ENCODE data around the gene RAB2B. TPM values are rescaled to one million over a fixed set of nuclear protein-coding genes. Genes with fewer than 3 reads are reported as not detected.

Gene RAB2B
- total and polyA plus RNA-seq, 2 experiments from 2014 or later = 17.8 to 29.7 TPM

GRCh38 chr14:21521501-21521900 lies 44.7 kb upstream of the RAB2B start:
- DNase-seq (ENCODE audit: low read depth in 1 of 2, low spot score in 1 of 2) = peak in 1 of 2 donors; percentile 82

DNA sequence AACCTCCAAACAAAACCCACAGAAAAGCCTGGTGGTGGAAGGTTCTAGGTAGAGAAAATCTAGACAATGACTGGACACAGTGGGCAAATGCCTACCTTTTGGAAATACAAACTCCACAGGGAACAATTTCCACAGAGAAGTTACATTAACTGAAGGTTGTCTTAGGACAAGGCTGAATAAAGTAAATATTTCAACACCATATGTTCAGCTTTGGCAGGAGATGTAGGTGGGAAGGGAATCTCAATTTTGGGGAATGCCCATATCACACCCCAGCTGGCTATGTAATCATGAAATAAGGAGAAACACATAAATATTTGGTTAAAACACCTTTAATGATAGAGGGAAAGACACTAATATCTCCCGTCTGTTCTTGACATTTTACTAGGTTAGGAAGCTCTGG lies 44.0 kb upstream of the RAB2B start:
- H3K36me3 ChIP-seq = no peaks in the 10 kb centered on the region
- H3K4me1 ChIP-seq (ENCODE audit: low read depth) = peaks cover 12% of the 10 kb centered on the region
- H3K27me3 ChIP-seq = no peaks in the 10 kb centered on the region
- no peaks in the 10 kb centered on the region for H3K9me3 ChIP-seq (ENCODE audit: low read depth)
- TF ChIP-seq, protein P1, sequence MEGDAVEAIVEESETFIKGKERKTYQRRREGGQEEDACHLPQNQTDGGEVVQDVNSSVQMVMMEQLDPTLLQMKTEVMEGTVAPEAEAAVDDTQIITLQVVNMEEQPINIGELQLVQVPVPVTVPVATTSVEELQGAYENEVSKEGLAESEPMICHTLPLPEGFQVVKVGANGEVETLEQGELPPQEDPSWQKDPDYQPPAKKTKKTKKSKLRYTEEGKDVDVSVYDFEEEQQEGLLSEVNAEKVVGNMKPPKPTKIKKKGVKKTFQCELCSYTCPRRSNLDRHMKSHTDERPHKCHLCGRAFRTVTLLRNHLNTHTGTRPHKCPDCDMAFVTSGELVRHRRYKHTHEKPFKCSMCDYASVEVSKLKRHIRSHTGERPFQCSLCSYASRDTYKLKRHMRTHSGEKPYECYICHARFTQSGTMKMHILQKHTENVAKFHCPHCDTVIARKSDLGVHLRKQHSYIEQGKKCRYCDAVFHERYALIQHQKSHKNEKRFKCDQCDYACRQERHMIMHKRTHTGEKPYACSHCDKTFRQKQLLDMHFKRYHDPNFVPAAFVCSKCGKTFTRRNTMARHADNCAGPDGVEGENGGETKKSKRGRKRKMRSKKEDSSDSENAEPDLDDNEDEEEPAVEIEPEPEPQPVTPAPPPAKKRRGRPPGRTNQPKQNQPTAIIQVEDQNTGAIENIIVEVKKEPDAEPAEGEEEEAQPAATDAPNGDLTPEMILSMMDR (IDR thresholded peaks at IDR 0.05; ENCODE audit: low read depth, low read length) = no peak
- no peak overlapping the region for H3K27ac ChIP-seq
- no peak for DNase-seq (ENCODE audit: low read depth in 1 of 2, low spot score in 1 of 2)
- H3K4me3 ChIP-seq = no peak overlapping the region

More at GRCh38 chr14:21521501-21521900, 44.7 kb upstream of the RAB2B start:
- TF ChIP-seq, protein P1 (IDR thresholded peaks at IDR 0.05; ENCODE audit: low read depth, low read length) = no peak
- Histone ChIP-seq H3K27ac (no peak overlapping the region), H3K4me3 (no peak overlapping the region), H3K4me1 (ENCODE audit: low read depth) (peaks cover 12% of the 10 kb centered on the region), H3K36me3 (no peaks in the 10 kb centered on the region), H3K9me3 (ENCODE audit: low read depth) (no peaks in the 10 kb centered on the region), H3K27me3 (no peaks in the 10 kb centered on the region)

GRCh38 chr14:21518725-21519124 lies 42.0 kb upstream of the RAB2B start:
- TF ChIP-seq, protein P1 (IDR thresholded peaks at IDR 0.05; ENCODE audit: low read depth, low read length) = no peak
- Histone ChIP-seq H3K27me3 (no peaks in the 10 kb centered on the region), H3K36me3 (no peaks in the 10 kb centered on the region), H3K4me1 (ENCODE audit: low read depth) (peaks cover 12% of the 10 kb centered on the region), H3K9me3 (ENCODE audit: low read depth) (no peaks in the 10 kb centered on the region), H3K27ac (peak overlapping the region; percentile 25), H3K4me3 (no peak overlapping the region)
- DNase-seq (ENCODE audit: low read depth in 1 of 2, low spot score in 1 of 2) = no peak

DNA sequence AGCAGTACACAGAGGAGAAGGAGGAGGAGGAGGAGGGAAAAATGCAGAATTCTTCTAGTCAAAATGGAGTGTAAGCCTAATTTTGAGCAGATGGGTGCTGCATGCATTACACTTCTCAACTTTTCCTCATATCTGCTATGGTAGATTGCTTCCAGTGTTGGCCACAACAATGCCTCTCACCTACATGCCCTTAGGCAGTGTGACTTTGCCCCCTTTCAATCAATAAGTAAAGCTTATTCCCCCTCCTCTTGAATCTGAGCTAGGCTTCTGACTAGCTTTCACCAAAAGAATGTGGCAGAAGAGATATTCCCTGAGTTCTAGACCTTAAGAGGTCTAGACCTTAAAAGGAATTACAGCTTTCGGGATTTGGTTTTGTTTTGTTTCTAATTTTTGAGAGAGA lies 37.6 kb upstream of the RAB2B start:
- no peaks in the 10 kb centered on the region for H3K9me3 ChIP-seq (ENCODE audit: low read depth)
- no peak overlapping the region for H3K4me3 ChIP-seq
- TF ChIP-seq, protein P1 (IDR thresholded peaks at IDR 0.05; ENCODE audit: low read depth, low read length) = no peak
- no peaks in the 10 kb centered on the region for H3K36me3 ChIP-seq
- H3K4me1 ChIP-seq (ENCODE audit: low read depth) = peaks cover 18% of the 10 kb centered on the region
- H3K27me3 ChIP-seq = no peaks in the 10 kb centered on the region
- DNase-seq (ENCODE audit: low read depth in 1 of 2, low spot score in 1 of 2) = no peak
- no peak overlapping the region for H3K27ac ChIP-seq

DNA sequence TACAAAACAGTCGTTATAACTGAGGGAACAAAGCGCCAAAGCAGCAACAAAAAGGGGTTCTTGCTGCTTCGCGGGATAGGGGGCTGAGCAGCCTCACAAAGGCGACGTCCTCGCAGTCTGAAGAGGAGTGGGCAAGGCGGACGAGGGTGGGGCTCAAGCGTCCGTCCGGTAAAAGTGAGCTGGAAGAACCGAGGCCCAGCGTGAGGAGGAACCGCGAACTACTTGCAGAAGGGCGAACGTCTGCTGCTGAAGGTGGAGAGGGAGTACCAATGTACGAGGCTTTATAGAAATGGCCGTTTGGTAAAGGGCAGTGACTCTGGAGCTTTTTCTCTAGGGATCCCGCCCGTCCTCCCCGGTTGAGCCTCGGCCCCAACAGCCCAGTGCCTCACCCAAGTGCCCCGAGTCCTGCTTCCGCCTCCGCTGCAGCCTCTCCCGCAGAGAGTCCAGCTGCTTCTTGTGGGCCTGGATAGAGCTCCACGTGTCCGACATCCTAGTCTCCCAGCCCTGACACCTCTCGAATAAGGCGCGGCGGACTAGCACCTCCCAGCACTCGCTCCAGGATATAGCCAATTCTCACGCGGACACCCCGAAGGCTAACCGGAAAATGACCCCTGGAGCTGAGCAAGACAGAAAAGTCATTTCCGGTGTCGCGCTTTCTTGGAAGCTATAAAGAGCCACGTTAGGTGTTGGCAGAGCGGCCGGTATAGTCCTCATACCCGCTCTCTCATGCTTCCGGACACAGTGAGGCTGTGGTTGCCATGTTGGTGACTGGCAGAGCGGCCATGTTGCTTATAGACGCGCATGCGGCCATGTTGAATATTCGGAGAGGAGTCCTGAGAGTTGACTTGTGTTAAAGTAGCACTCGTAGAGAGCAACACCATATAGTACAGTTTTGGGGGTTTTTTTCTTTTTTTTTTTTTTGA lies 34.2 kb upstream of the RAB2B start, which contains the start of gene METTL3:
TSS of gene METTL3 (minus strand) at position 606 of the 923 bp plus-strand sequence. CDS start at position 489, 117 bp downstream.
- TF ChIP-seq, protein P1 (IDR thresholded peaks at IDR 0.05; ENCODE audit: low read depth, low read length) = no peak
- no peaks in the 10 kb centered on the region for H3K27me3 ChIP-seq
- peak within 1 kb of the TSS; percentile 76 for H3K27ac ChIP-seq
- peak; percentile 99 to 100 for DNase-seq (ENCODE audit: low read depth in 1 of 2, low spot score in 1 of 2)
- peak within 1 kb of the TSS; percentile 62 for H3K4me3 ChIP-seq
- H3K4me1 ChIP-seq (ENCODE audit: low read depth) = peaks cover 7% of the 10 kb centered on the region
- no peaks in the 10 kb centered on the region for H3K36me3 ChIP-seq
- H3K9me3 ChIP-seq (ENCODE audit: low read depth) = no peaks in the 10 kb centered on the region
